Endothelial cell of umbilical vein (primary cell): ENCODE results near the gene NFS1. TPM values are rescaled to one million over a fixed set of nuclear protein-coding genes. Genes with fewer than 3 reads are reported as not detected.

Source experiments
- BruUV-seq: library from RNA; stranded (reverse); fragments of 400-500 nt; replicated peaks from 2 replicates; lab custom pipeline; 2021; lab: Mats Ljungman, UMichigan
- CTCF ChIA-PET: fragments of 300-600, 350-600 bp; sonication (Branson Sonifier 250); formaldehyde crosslinking; loops from one replicate; lab custom pipeline; 2021; ENCODE audit warnings: antibody characterized with exemption, inconsistent platforms; lab: Charles Lee
- POLR2A ChIA-PET: fragments of 300-600, 350-600 bp; sonication (Branson Sonifier 250); formaldehyde crosslinking; loops from one replicate; lab custom pipeline; 2021; ENCODE audit warnings: antibody characterized with exemption, inconsistent platforms; lab: Charles Lee
- DNase-seq: peaks from one replicate; pipeline ENCODE4 v3.0.0-alpha.2; 2011; ENCODE audit warnings: low read depth, low spot score
- FAIRE-seq: peaks from 2 replicates; lab custom pipeline; 2011; peaks lifted over from hg19 to GRCh38; lab: Jason Lieb, UNC
- H2AFZ ChIP-seq: 2 replicates; pipeline ENCODE4 v1.6.0; 2012; ENCODE audit warnings: low read depth, low read length, control low read depth, inconsistent platforms
- H3K27ac ChIP-seq: 2 replicates; pipeline ENCODE4 v1.5.1; 2011; ENCODE audit warnings: low read depth, mild to moderate bottlenecking, control low read depth, low read length, moderate library complexity; ENCODE audit not compliant: insufficient read depth
- H3K27me3 ChIP-seq, 2 experiments: 2 replicates each; pipeline versions ENCODE4 v1.6.0 to v1.6.1; 2011; ENCODE audit warnings: low read length in 2 of 2, mixed read lengths in 1 of 2; ENCODE audit not compliant: control insufficient read depth in 2 of 2, insufficient read depth in 2 of 2
- H3K36me3 ChIP-seq, 2 experiments: 2 replicates in 1 of 2; 3 replicates in 1 of 2; pipeline ENCODE4 v1.5.1; 2011; ENCODE audit warnings: low read length in 2 of 2, mild to moderate bottlenecking in 1 of 2, moderate library complexity in 1 of 2; ENCODE audit not compliant: control insufficient read depth in 2 of 2, insufficient read depth in 2 of 2; ENCODE audit errors: extremely low read depth in 1 of 2
- H3K4me1 ChIP-seq: 3 replicates; pipeline ENCODE4 v1.5.1; 2011; ENCODE audit warnings: mild to moderate bottlenecking, low read length; ENCODE audit not compliant: control insufficient read depth, insufficient read depth; ENCODE audit errors: extremely low read depth
- H3K4me2 ChIP-seq: 2 replicates; pipeline ENCODE4 v1.6.1; 2011; ENCODE audit warnings: low read length, control low read depth, mixed read lengths; ENCODE audit not compliant: insufficient read depth
- H3K4me3 ChIP-seq, 3 experiments: fragments of 200-600 bp in 1 of 3; sonication (generic), shearing (Covaris generic) in 1 of 3; replicated peaks in 1 of 3; 2 replicates each; pipeline ENCODE4 v1.5.1; 2011 to 2016; ENCODE audit warnings: control low read depth in 3 of 3, low read length in 3 of 3, mild to moderate bottlenecking in 2 of 3, inconsistent platforms in 1 of 3, low read depth in 1 of 3, moderate library complexity in 1 of 3; ENCODE audit not compliant: insufficient read depth in 1 of 3
- H3K79me2 ChIP-seq: 2 replicates; pipeline ENCODE4 v1.6.0; 2012; ENCODE audit warnings: low read length, inconsistent platforms; ENCODE audit not compliant: control insufficient read depth, insufficient read depth
- H3K9ac ChIP-seq: replicated peaks from 2 replicates; pipeline ENCODE3; 2011; ENCODE audit warnings: low read length, control low read depth; ENCODE audit not compliant: insufficient read depth; ENCODE audit errors: extremely low read depth
- H3K9me1 ChIP-seq: replicated peaks from 3 replicates; pipeline ENCODE4 v1.6.0; 2011; ENCODE audit warnings: mild to moderate bottlenecking, low read length; ENCODE audit not compliant: control insufficient read depth, insufficient read depth; ENCODE audit errors: extremely low read depth
- H3K9me3 ChIP-seq: replicated peaks from 2 replicates; pipeline ENCODE4 v1.5.1; 2012; ENCODE audit warnings: low read length, inconsistent platforms; ENCODE audit not compliant: control insufficient read depth, insufficient read depth
- H4K20me1 ChIP-seq: replicated peaks from 2 replicates; pipeline ENCODE3; 2011; ENCODE audit warnings: mild to moderate bottlenecking, low read length; ENCODE audit not compliant: control insufficient read depth, insufficient read depth; ENCODE audit errors: extremely low read depth
- EZH2 ChIP-seq: IDR thresholded peaks from 2 replicates; pipeline ENCODE4 v1.6.1; 2012; ENCODE audit warnings: borderline replicate concordance, low read depth, mild to moderate bottlenecking, moderate library complexity, low read length, inconsistent platforms; ENCODE audit not compliant: severe bottlenecking
- FOS ChIP-seq: IDR thresholded peaks from 2 replicates; pipeline ENCODE4 v1.6.1; 2011; ENCODE audit warnings: mild to moderate bottlenecking, low read length, moderate library complexity, borderline replicate concordance; ENCODE audit not compliant: insufficient read depth
- GATA2 ChIP-seq: IDR thresholded peaks from 2 replicates; pipeline ENCODE4 v1.7.0; 2011; ENCODE audit warnings: low read depth, mild to moderate bottlenecking, moderate library complexity, mixed read lengths, low read length; ENCODE audit not compliant: insufficient read length, insufficient read depth
- JUN ChIP-seq: IDR thresholded peaks from 2 replicates; pipeline ENCODE4 v1.6.1; 2011; ENCODE audit warnings: borderline replicate concordance, low read depth; ENCODE audit not compliant: insufficient read length, insufficient read depth
- MYC ChIP-seq: IDR thresholded peaks from one replicate; pipeline ENCODE4 v1.6.1; 2011; ENCODE audit warnings: mild to moderate bottlenecking, low read depth, low read length
- POLR2A ChIP-seq: IDR thresholded peaks from 2 replicates; pipeline ENCODE4 v1.6.1; 2012; ENCODE audit warnings: low read depth, mild to moderate bottlenecking, control low read depth, low read length
- POLR2AphosphoS5 ChIP-seq: IDR thresholded peaks from 2 replicates; pipeline ENCODE4 v1.6.1; 2012; ENCODE audit warnings: low read depth, mild to moderate bottlenecking, control low read depth, low read length, moderate library complexity; ENCODE audit not compliant: insufficient read depth
- dilution Hi-C: fragments of 300-500 bp; cut with MboI; formaldehyde crosslinking; loops from one replicate; pipeline ENCODE4 v1.15.0; 2019; ENCODE audit warnings: low sequenced_read_pairs; ENCODE audit not compliant: extremely low pct_ligation_motif_present
- intact Hi-C: fragments of 100-400 bp; cut with micrococcal nuclease; formaldehyde crosslinking; loops from one replicate; pipeline ENCODE4 v1.10.0; 2022
- polyA plus RNA-seq, 4 experiments: library from polyadenylated mRNA; depleted of rRNA in 3 of 4; stranded (reverse) in 3 of 4; unstranded in 1 of 4; fragments of >200 nt; gene quantifications; 2 replicates each; pipeline versions ENCODE4 v1.2.1 to v1.2.3, GENCODE V29; 2011 to 2012; ENCODE audit warnings: missing spikeins in 1 of 4
- total RNA-seq: library from RNA; stranded (reverse); gene quantifications from 2 replicates; pipeline ENCODE4 v1.2.3, GENCODE V29; 2021
- TF ChIP-seq, protein P1 (sequence below), 2 donors: IDR thresholded peaks; 1 replicate in 1 of 2; 2 replicates in 1 of 2; pipeline ENCODE4 v1.5.1; 2011; ENCODE audit warnings: low read length in 2 of 2, mild to moderate bottlenecking in 2 of 2, moderate library complexity in 2 of 2, control low read depth in 1 of 2, inconsistent platforms in 1 of 2, low read depth in 1 of 2; ENCODE audit not compliant: insufficient read depth in 1 of 2; ENCODE audit errors: extremely low read depth in 1 of 2
- TF ChIP-seq, protein P2 (sequence below): IDR thresholded peaks from 2 replicates; pipeline ENCODE4 v1.6.1; 2011; ENCODE audit not compliant: insufficient read depth, insufficient read length

The NFS1 gene
- total and polyA plus RNA-seq, 2 donors (not counting 3 experiments of a cell fraction or from before 2014, with no cell fraction given): 25.1 to 28.4 TPM

DNA sequence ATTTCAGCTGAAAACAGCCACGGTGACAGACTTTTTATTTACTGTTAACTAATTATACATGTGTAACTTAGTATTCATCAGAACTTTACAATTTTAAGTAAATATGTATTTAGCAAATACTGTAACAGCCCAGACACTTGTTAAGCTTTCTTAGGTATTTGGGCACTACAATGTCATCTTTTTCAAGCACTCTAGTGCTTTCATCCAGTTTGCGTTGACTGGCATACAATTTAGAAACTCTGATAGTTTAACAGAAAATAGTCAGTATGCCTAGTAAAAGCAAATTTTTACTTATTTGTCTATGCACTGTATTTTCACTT, 32.3 kb upstream of the NFS1 start:
- H3K9me1 ChIP-seq: no peaks in the 10 kb centered on the region
- BruUV-seq: no TSS peak
- H3K27ac ChIP-seq: no peak overlapping the region
- DNase-seq (no peak), FAIRE-seq (no peak)
- H3K4me1 ChIP-seq: peaks cover 12% of the 10 kb centered on the region
- H3K27me3 ChIP-seq: no peaks in the 10 kb centered on the region
- H3K4me2 ChIP-seq: peak overlapping the region; percentile 18
- peaks cover 89% of the 10 kb centered on the region for H3K79me2 ChIP-seq
- ChIA-PET CTCF (interaction anchor here (1.1 to 1.5 kb wide), 3 partner anchors 8 to 23 kb away, joined by 3 to 5 read pairs (median 3); no protein-coding TSS in a partner anchor), POLR2A (interaction anchor here (0.6 to 3.5 kb wide), 4 partner anchors 8 to 144 kb away, joined by 3 to 22 read pairs (median 6); partner anchors contain the start of gene RBM39)
- dilution Hi-C loops (no loop called here), intact Hi-C loops (loop anchor here (5.0 kb wide), 1 partner anchor 41 kb away; the partner anchor contains the start of gene PHF20)
- peaks cover 38 to 62% of the 10 kb centered on the region in 2 experiments for H3K36me3 ChIP-seq
- no peak overlapping the region for H3K9ac ChIP-seq
- no peak overlapping the region for H3K4me3 ChIP-seq
- H2AFZ ChIP-seq: no peak overlapping the region
- TF ChIP-seq POLR2AphosphoS5: no peak
- TF ChIP-seq MYC: no peak
- no peaks in the 10 kb centered on the region for H3K9me3 ChIP-seq
- peaks cover 39% of the 10 kb centered on the region for H4K20me1 ChIP-seq

- no peak overlapping the region for H3K4me2 ChIP-seq
- ChIA-PET POLR2A (interaction anchor here (0.6 to 3.5 kb wide), 5 partner anchors 9 to 171 kb away, joined by 3 to 22 read pairs (median 4); partner anchors contain the start of gene RBM39), CTCF (interaction anchor here (0.6 to 1.6 kb wide), 7 partner anchors 9 to 289 kb away, joined by 3 to 5 read pairs (median 4); partner anchors contain the start of gene RBM39)
- no peaks in the 10 kb centered on the region for H3K9me3 ChIP-seq
- peaks cover 35% of the 10 kb centered on the region for H4K20me1 ChIP-seq
- H3K4me1 ChIP-seq: peaks cover 8% of the 10 kb centered on the region
- intact Hi-C loops: loop anchor here (5.0 kb wide), 1 partner anchor 41 kb away; the partner anchor contains the start of gene PHF20
- no peak overlapping the region for H3K4me3 ChIP-seq
- H3K27me3 ChIP-seq: no peaks in the 10 kb centered on the region
- peaks cover 37 to 58% of the 10 kb centered on the region in 2 experiments for H3K36me3 ChIP-seq
- H3K79me2 ChIP-seq: peaks cover 88% of the 10 kb centered on the region
- TF ChIP-seq GATA2: no peak
- no peak for TF ChIP-seq MYC
- TF ChIP-seq POLR2AphosphoS5: no peak
- no peak for TF ChIP-seq EZH2
- TF ChIP-seq POLR2A: no peak
- TF ChIP-seq FOS: no peak
- TF ChIP-seq, protein P1, sequence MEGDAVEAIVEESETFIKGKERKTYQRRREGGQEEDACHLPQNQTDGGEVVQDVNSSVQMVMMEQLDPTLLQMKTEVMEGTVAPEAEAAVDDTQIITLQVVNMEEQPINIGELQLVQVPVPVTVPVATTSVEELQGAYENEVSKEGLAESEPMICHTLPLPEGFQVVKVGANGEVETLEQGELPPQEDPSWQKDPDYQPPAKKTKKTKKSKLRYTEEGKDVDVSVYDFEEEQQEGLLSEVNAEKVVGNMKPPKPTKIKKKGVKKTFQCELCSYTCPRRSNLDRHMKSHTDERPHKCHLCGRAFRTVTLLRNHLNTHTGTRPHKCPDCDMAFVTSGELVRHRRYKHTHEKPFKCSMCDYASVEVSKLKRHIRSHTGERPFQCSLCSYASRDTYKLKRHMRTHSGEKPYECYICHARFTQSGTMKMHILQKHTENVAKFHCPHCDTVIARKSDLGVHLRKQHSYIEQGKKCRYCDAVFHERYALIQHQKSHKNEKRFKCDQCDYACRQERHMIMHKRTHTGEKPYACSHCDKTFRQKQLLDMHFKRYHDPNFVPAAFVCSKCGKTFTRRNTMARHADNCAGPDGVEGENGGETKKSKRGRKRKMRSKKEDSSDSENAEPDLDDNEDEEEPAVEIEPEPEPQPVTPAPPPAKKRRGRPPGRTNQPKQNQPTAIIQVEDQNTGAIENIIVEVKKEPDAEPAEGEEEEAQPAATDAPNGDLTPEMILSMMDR (IDR thresholded peaks at IDR 0.05; ENCODE audit: extremely low read depth in 1 of 2, insufficient read depth in 1 of 2, low read depth in 1 of 2, low read length in 2 of 2): no peak
- TF ChIP-seq, protein P2, sequence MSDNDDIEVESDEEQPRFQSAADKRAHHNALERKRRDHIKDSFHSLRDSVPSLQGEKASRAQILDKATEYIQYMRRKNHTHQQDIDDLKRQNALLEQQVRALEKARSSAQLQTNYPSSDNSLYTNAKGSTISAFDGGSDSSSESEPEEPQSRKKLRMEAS: no peak
- TF ChIP-seq JUN: no peak
- FAIRE-seq (no peak), DNase-seq (no peak)
- no peak overlapping the region for H2AFZ ChIP-seq
- no peak overlapping the region for H3K27ac ChIP-seq
- BruUV-seq: no TSS peak
- no peak overlapping the region for H3K9ac ChIP-seq
- H3K9me1 ChIP-seq: no peaks in the 10 kb centered on the region
- dilution Hi-C loops: no loop called here
Measured at GRCh38 chr20:35730583-35731468, 31.7 kb upstream of the NFS1 start.
